ENCODE data around the gene CHST11.

- no peak for TF ChIP-seq CTCF (IDR thresholded peaks at IDR 0.05; ENCODE audit: insufficient read depth, low read length, poor library complexity, severe bottlenecking)
- no peak for TF ChIP-seq EZH2phosphoT487 (conservative IDR thresholded peaks at IDR 0.05; ENCODE audit: low read length)
Measured at GRCh38 chr12:104510145-104510872, 53.6 kb downstream of the CHST11 start.
